HUES48 (cell line): ENCODE measurements around the gene YJU2.
A peak's percentile ranks its signal among the peaks of the same experiment; 100 is the strongest.
"Not testable (repeated sequence)": the region's sequence is repeated elsewhere in the genome, so short reads cannot be mapped to it uniquely, and the experiment has no call there.

ENCODE experiments used
- H3K27ac ChIP-seq: one replicate; pipeline ENCODE4 v1.7.0; 2013; ENCODE audit warnings: low read depth, low read length, inconsistent platforms
- H3K27me3 ChIP-seq: 2 replicates; pipeline ENCODE4 v1.6.1; 2013; ENCODE audit warnings: mild to moderate bottlenecking, low read length; ENCODE audit not compliant: control insufficient read depth, insufficient read depth
- H3K36me3 ChIP-seq: 2 replicates; pipeline ENCODE4 v1.6.1; 2013; ENCODE audit warnings: low read length; ENCODE audit not compliant: control insufficient read depth, insufficient read depth
- H3K4me1 ChIP-seq: 2 replicates; pipeline ENCODE4 v1.6.1; 2013; ENCODE audit warnings: mild to moderate bottlenecking, low read length; ENCODE audit not compliant: control insufficient read depth, insufficient read depth
- H3K4me3 ChIP-seq: 2 replicates; pipeline ENCODE4 v1.5.1; 2013; ENCODE audit warnings: mild to moderate bottlenecking, low read depth, low read length
- H3K9ac ChIP-seq: 2 replicates; pipeline ENCODE4 v1.6.1; 2013; ENCODE audit warnings: mild to moderate bottlenecking, low read depth, low read length, moderate library complexity
- H3K9me3 ChIP-seq: 2 replicates; pipeline ENCODE4 v1.6.1; 2013; ENCODE audit warnings: low read length; ENCODE audit not compliant: control insufficient read depth, insufficient read depth

YJU2 gene

DNA sequence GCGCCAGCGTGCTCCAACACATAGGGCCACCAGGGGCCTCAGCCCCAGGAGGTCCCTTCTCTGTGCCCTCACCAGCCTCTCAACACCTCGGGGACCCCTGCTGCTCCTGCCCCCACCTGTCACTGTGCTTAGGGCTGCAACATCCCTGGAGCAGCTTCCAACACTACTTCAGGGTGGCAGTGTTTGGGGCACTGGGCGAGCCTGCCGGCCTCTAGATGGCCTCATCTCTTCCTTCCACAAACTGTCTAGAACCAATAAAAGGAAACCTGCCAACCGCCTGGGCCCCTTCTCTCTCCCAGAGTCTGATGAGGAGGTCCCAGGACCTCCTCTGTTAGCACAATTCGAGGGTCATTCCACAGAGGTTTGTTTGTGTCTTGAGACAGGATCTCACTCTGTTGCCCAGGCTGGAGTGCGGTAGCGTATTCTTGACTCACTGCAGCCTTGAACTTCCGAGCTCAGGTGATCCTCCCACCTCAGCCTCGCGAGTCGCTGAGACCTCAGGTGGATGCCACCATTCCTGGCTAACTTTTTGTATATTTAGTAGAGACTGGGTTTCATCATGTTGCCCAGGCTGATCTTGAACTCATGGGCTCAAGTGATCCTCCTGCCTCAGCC lies 22.0 kb downstream of the YJU2 start:
- Histone ChIP-seq H3K27me3 (no peaks in the 10 kb centered on the region), H3K4me3 (no peak overlapping the region), H3K9ac (no peak overlapping the region), H3K27ac (no peak overlapping the region), H3K36me3 (peaks cover 29% of the 10 kb centered on the region), H3K4me1 (no peaks in the 10 kb centered on the region), H3K9me3 (no peaks in the 10 kb centered on the region)

DNA sequence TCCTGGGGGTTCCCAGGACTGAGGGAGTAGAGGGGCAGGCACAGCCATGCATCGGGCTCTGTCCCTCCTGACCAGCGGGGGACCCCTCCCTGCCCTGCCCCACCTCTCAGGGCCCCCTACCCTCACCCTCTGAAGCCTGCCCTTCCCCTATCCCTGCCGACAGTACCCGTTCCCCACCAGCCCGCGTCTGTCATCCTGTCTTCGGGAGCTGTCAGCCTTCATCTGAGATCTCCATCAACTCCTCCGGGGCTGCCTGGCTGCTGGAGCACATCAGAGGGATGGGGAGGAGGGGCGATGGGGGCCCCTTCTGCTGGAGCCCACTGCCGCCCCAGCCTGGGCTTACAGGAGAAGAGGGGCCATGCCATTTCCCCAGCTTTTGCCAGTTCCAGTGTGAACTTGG lies 26.0 kb downstream of the YJU2 start:
- Histone ChIP-seq H3K4me3 (no peak overlapping the region), H3K9me3 (no peaks in the 10 kb centered on the region), H3K36me3 (peaks cover 16% of the 10 kb centered on the region; the same call in 1 of the 2 replicates), H3K27ac (no peak overlapping the region), H3K27me3 (no peaks in the 10 kb centered on the region), H3K4me1 (no peaks in the 10 kb centered on the region), H3K9ac (no peak overlapping the region)

DNA sequence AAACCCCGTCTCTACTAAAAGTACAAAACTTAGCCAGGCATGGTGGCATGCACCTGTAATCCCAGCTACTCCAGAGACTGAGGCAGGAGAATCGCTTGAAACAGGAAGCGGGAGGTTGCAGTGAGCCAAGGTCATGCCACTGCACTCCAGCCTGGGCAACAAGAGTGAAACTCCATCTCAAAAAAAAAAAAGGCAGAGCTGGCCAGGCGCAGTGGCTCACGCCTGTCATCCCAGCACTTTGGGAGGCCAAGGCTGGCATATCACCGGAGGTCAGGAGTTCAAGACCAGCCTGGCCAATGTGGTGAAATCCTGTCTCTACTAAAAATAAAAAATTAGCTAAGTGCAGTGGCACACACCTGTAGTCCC lies 27.4 kb downstream of the YJU2 start:
- not testable (repeated sequence) for H3K9me3 ChIP-seq, H3K36me3 ChIP-seq, H3K9ac ChIP-seq, H3K4me3 ChIP-seq, H3K27me3 ChIP-seq, H3K27ac ChIP-seq, H3K4me1 ChIP-seq

DNA sequence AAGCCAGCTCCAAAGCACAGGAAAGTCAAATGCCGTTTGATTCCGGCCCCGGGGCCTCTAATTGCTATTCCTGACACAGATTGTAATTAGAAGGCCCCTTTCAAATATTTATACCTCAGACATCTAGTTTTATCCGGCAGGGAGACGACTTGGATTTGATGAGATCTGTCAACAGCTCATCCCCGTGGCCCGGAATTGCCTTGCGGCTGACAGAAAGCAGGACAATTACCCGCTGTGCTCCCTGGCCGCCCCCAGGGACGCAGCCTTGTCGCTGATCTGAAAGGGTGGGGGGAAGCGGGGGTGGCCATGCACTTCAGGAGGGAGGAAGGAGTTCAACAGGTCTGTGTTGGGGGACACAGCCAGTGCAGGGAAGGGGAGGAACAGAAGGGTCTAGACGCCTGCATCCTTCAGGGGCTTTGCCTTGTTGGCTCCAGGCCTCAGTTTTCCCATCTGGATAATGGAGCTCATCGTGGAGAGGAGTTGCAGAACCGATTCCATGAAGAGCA lies 30.4 kb downstream of the YJU2 start:
- no peak overlapping the region for H3K9ac ChIP-seq
- no peaks in the 10 kb centered on the region for H3K4me1 ChIP-seq
- peaks cover 33% of the 10 kb centered on the region for H3K27me3 ChIP-seq
- no peaks in the 10 kb centered on the region for H3K36me3 ChIP-seq
- H3K27ac ChIP-seq: no peak overlapping the region
- no peak overlapping the region for H3K4me3 ChIP-seq
- no peaks in the 10 kb centered on the region for H3K9me3 ChIP-seq

DNA sequence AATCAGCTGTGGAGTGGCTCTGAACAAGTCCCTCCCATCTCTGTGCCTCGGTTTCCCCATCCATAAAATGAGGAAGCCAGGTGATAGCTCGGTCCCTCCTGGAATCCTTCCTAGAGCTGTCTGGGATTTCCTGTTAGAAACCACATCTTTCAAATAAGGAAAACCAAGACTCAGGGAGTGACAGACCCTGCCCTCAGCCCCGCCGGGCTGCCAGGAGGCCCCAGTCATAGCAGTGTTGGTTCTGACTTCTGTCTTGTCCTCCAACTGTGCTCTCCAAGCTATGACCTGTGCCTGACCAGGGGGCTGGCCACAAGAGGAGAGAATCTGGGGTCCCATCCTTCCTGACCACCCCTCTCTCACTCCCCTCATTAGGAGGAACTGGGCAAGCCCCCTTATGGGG lies 31.1 kb downstream of the YJU2 start:
- no peak overlapping the region for H3K27ac ChIP-seq
- H3K4me3 ChIP-seq: no peak overlapping the region
- H3K9ac ChIP-seq: no peak overlapping the region
- H3K27me3 ChIP-seq: peaks cover 38% of the 10 kb centered on the region
- H3K36me3 ChIP-seq: no peaks in the 10 kb centered on the region
- H3K4me1 ChIP-seq: no peaks in the 10 kb centered on the region
- H3K9me3 ChIP-seq: no peaks in the 10 kb centered on the region

DNA sequence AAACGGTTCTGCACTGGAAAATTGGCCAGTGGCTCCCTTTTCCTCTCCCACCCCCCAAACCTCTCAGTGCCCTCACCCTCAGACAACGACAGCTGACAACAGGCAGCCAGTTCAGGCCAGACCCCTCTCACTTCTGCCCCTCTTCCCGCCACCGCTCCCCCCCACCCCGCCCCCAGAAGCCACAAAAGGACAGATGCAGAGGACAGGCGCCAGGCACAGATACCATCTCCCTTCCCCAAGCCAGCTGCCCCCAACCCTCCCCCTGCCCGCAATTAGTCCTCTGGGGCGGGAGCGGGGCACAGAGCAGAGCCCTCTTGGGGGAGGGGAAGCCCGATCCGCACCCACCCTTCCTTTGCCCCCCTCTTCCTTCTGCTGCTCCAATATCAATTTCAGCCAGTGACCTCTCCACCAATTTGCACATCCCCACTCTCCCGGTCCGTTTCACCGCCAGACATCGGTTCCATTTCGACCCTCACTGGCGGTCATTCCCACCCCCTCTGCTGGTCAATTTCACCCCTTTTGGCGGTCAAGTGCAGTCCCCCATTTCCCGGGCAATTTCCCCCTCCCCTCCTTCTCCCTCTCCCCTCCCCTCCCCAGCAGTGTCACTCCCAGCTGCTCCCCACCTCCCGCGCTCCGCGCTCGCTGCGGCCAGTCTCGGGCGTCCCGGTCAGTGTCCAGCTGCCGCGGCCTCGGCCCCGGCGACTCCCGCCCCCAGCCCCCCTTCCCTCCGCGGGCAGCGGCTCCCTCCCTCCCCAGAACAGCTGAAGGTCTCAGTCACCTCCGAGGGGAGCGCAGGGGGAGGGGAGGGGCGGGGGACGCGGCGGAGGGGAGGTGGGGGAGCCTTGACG lies 31.8 kb downstream of the YJU2 start, which contains the start of gene SHD:
Gene SHD, plus strand, starts transcription at position 848 of the 848 bp plus-strand sequence. CDS start 798 bp downstream, outside the sequence.
- no peaks in the 10 kb centered on the region for H3K36me3 ChIP-seq
- H3K27me3 ChIP-seq: peaks cover 40% of the 10 kb centered on the region
- H3K4me3 ChIP-seq: peak within 1 kb of the TSS; percentile 77
- H3K4me1 ChIP-seq: no peaks in the 10 kb centered on the region
- H3K9me3 ChIP-seq: no peaks in the 10 kb centered on the region
- H3K27ac ChIP-seq: no peak within 1 kb of the TSS
- H3K9ac ChIP-seq: no peak within 1 kb of the TSS

DNA sequence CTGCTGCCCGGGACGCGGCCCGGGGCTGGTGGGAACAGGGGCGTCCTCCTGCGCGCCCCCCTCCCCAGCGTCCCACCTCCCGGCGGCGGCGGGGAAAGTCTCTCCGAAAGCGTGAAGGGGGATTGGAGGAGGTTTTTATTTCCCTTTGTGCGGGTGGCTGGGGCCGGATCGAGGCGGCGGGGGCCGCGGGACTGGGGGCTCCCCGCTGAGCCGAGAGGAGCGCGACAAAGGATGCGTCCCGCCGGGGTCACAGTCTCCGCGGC lies 32.3 kb downstream of the YJU2 start:
- peaks cover 40% of the 10 kb centered on the region for H3K27me3 ChIP-seq
- peak overlapping the region; percentile 72 for H3K4me3 ChIP-seq
- H3K9me3 ChIP-seq: no peaks in the 10 kb centered on the region
- no peak overlapping the region for H3K27ac ChIP-seq
- no peaks in the 10 kb centered on the region for H3K4me1 ChIP-seq
- no peak overlapping the region for H3K9ac ChIP-seq
- H3K36me3 ChIP-seq: no peaks in the 10 kb centered on the region

DNA sequence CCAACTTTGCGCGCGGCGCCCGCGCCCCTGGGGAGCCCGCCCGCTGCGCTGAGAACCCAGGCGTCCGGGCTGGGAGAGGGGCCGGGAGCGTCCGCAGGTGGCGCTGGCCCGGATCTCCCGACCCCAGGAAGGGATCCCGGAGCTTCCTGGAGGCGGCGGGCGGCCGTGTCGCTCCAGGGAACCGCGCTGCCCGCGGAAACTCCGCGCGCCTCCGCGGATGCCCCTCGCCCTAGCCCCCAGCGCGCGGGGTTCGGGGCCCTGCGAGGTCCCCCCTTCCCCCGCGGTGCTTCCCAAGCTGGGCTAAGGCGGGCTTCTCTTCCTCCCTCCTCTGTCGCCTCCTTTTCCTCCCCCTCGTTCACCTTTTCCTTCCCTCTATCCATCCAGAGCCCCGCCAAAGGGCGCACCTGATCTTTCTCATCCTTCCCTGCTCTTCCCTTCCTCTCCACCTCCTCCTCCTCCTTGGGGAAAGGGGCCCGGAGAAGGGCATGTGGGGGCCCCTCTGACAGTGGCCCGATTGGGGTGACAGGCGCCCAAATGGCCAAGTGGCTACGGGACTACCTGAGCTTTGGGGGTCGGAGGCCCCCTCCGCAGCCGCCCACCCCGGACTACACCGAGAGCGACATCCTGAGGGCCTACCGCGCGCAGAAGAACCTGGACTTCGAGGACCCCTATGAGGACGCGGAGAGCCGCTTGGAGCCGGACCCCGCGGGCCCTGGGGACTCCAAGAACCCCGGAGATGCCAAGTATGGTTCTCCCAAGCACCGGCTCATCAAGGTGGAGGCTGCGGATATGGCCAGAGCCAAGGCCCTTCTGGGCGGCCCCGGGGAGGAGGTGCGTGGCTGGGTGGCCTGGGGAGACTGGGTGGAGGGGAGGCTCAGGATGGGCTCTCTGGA lies 32.9 kb downstream of the YJU2 start:
- Histone ChIP-seq H3K27ac (no peak overlapping the region), H3K4me3 (peak overlapping the region; percentile 72), H3K4me1 (no peaks in the 10 kb centered on the region), H3K9ac (no peak overlapping the region), H3K27me3 (peaks cover 40% of the 10 kb centered on the region), H3K36me3 (no peaks in the 10 kb centered on the region), H3K9me3 (no peaks in the 10 kb centered on the region)

DNA sequence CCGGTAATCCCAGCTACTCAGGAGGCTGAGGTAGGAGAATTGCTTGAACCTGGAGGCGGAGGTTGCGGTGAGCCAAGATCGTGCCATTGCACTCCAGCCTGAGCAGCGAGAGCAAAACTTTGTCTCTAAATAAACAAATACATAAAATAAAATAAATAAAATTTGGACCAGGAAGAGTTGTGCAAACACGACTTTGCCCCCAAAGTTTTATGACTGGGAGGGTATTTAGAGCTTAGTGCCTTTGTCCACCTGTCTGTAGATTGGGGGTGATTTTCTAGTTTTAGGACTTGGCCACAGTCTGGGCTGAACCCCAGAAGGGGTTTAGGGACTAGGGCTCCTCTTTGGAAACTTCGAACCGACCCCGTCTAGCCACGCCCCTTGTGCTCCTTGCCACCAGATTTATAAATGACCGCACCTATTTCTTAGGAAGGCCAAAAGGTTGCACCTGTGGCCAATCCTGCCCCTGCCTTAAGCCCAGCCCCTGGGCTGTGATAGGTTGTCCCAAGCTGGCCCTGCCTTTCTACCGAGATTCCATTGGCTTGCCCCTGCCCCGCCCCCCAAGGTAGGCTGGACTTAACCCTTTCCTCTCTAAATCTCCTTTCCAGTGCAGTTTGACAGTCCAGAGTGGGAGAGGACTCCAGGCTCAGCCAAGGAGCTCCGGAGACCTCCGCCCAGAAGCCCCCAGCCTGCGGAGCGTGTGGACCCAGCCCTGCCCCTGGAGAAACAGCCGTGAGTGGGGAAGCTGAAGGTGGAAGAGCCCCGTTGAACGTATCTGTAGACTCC lies 37.5 kb downstream of the YJU2 start:
- no peaks in the 10 kb centered on the region for H3K9me3 ChIP-seq
- no peaks in the 10 kb centered on the region for H3K36me3 ChIP-seq
- H3K27me3 ChIP-seq: peaks cover 32% of the 10 kb centered on the region
- no peak overlapping the region for H3K27ac ChIP-seq
- H3K9ac ChIP-seq: no peak overlapping the region
- peak overlapping the region; percentile 34; the same call in 1 of the 2 replicates for H3K4me3 ChIP-seq
- no peaks in the 10 kb centered on the region for H3K4me1 ChIP-seq

DNA sequence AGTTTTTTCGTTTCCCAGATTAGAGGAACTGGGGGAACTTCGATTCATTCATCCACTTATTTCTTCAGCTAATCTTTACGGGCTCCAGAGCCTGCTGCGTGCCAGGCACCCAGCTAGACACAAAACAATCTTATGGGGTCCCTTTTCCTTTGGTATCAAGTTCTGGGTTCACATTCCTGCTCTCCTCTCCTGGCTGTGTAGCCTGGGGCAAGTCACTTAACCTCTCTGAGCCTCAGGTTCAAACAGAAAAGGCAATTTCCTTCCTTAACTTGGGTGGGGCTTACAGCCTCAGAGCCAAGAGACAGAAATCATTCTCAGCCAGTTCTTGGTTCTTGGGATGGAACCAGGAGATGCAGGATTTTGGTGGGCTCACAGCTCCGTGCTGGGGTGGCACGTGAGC lies 38.1 kb downstream of the YJU2 start:
- H3K9me3 ChIP-seq: no peaks in the 10 kb centered on the region
- H3K4me3 ChIP-seq: peak overlapping the region; percentile 30; the same call in 1 of the 2 replicates
- no peaks in the 10 kb centered on the region for H3K4me1 ChIP-seq
- H3K9ac ChIP-seq: no peak overlapping the region
- peaks cover 26% of the 10 kb centered on the region for H3K27me3 ChIP-seq
- H3K36me3 ChIP-seq: no peaks in the 10 kb centered on the region
- no peak overlapping the region for H3K27ac ChIP-seq
